HG03095 (cell line): Measurements from ENCODE around the gene STPG4.

Source experiments
- ATAC-seq: cut with Tn5 transposase; IDR thresholded peaks from one replicate; pipeline ENCODE4 v1.9.1; 2021; ENCODE audit warnings: moderate library complexity; ENCODE audit not compliant: unreplicated experiment

The STPG4 gene

GRCh38 chr2:47037678-47038077 lies 117.4 kb downstream of the STPG4 start:
- no peak for ATAC-seq
